GM19372 (cell line): ENCODE results near the gene SND1.

Source experiments
- ATAC-seq: cut with Tn5 transposase; IDR thresholded peaks from one replicate; pipeline ENCODE4 v1.9.1; 2021; ENCODE audit warnings: mild to moderate bottlenecking, low read depth, moderate library complexity; ENCODE audit not compliant: unreplicated experiment

Gene SND1

DNA sequence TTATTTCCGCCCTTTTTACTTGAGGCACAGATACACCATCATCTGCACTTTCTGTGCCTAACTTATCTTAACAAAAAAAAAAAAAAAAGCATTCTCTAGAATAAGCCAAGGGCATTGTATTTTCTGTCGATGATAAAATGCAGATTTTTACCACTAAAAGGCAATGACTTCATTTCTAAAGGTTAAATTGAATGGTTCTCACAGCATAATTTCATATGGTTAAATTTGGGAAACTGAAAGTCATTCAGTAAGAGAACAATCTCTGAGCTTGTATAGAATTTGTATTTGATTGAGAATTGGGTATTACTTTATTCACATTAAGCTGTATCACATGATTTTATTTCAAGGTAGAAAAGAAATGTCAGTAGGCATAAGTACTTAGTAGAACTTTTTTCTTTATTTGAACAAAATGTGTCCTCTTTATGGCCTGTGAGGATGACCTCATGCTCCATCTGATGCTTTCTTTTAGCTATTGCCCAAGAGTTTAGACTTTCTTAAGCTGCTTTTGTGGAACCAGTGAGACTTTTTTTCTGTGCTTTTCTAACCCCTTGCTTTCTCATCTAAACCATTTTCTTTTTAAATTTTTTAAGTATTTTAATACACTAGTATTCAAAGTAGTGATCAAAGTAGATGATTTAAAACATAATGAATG, 268.9 kb downstream of the SND1 start:
- ATAC-seq: no peak

DNA sequence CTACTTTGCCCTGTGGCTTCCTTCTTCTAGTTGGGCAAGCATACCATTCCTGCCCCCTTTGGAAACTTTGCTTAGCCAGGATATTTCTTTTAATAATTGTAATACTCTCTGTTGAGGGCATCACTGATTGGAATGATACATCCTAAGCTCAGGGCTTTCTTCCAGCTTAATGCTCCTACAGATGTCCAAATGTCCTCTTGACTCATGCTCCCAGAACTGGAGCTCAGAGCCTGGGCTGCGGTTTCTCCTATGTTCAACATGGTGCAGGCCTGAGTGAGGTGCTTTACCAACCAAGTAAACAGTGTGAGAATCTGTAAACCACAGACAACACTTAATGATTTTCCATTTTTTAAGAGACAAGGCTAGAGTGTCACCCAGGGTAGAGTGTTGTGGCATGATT, 270.7 kb downstream of the SND1 start:
- ATAC-seq: no peak

DNA sequence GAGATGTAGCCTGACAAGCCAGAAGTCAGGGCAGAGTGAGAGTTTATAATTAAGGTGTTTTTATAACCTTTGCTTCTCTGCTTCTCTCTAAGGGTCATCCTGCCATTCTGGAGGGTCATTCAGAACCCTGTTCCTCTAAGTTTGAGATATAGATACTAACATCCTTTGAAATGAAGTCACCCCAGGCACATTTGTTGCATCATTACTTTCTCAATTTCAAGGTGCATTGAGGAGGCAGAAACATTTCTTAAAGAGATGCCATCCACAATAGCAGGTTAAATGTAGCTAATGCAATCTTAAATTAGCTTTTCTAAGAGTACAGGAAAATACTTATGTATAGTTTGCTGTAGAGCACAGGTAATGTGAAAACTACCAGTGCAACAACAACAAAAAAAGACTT, 272.9 kb downstream of the SND1 start:
- no peak for ATAC-seq

DNA sequence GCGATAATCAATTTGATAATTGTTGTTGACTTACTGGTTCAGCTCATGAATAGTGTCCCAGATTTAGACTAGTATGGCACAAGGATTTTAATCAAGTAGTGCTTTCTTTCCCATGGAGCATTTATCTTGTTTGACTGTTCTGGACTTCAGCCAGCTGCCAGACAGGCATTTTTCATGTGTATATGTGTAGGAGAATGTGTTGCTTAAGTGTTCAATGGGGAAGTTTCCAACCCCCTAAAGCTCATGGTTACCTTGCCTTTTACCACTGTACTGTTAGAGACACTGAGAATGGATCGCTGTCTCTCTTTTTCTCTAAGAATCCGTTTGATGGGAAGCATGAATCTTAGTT, 275.3 kb downstream of the SND1 start:
- ATAC-seq: no peak

DNA sequence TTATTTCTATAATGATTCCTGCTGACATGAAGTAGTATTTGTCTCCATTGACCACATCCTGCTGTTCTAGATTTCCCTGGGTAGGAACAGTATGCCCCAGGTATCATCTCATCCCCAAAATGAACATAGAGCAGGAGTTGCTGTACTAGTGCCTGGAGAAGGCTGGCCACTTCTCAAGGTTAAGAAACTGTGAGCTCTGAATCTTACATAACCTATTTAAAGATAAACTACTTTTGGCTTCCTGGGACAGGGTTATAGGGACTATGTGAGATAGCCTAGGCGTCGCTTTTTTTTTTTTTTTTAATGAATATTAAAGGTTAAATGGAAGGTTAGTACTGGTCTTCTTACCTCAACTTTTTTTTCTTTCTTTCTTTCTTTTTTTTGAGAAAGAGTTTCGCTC, 276.2 kb downstream of the SND1 start:
- no peak for ATAC-seq

DNA sequence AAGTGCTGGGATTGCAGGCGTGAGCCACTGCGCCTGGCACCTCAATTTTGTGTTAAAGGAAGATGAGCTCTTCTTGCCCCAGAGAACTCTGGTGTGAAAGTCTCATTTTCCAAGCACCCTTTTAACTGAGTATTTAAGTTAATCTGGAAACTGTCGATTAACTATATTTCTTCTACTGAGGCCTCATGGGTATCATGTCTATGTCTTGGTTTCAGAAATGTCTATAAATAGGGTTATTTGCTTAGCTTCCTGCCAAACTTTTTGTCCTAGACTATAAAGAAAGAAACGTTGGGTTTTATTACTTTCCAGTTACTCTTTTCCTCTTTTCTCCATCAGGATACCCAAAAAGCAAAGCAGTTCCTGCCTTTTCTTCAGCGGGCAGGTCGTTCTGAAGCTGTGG, 276.9 kb downstream of the SND1 start:
- no peak for ATAC-seq

DNA sequence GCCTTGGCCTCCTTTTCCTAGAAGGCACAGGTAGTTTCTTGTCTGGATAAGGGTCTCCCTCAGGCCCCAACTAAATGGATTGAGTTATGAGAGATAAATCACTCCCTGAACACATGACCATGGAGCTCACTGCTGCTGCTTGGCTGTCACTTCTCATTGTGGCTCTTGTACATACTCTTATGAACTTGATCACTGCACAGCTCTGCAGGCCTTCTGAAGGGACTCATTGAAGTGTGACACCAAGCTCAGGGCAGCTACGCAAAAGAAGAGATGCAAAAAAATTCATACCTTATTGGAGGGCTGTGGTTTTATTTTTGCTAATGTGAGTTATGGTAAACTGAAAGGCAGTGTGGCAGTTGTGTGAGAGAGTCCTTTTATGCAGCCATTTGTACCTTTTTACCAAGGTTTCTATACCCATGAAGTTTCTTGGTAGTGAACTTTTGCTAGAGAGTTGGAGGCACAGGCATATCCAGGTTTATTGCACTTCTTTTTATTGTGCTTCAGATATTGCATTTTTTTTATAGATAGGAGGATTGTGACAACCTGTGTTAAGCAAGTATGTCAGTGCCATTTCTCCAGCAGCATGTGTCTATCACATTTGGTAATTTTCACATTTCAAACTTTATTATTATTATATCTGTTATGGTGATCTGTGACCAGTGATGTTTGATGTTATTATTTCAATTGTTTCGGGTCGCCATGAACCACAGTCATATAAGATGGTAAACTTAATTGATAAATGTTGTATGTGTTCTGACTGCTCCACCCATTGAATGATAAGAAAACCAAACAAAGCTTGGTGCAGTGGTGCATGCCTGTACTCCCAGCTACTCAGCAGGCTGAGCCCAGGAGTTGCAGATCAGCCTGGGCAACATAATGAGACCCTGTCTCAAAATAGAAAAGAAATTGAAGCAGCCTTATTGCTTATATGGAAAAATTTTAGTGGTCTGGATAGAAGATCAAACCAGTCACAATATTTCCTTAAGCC, 278.6 kb downstream of the SND1 start:
- no peak for ATAC-seq

DNA sequence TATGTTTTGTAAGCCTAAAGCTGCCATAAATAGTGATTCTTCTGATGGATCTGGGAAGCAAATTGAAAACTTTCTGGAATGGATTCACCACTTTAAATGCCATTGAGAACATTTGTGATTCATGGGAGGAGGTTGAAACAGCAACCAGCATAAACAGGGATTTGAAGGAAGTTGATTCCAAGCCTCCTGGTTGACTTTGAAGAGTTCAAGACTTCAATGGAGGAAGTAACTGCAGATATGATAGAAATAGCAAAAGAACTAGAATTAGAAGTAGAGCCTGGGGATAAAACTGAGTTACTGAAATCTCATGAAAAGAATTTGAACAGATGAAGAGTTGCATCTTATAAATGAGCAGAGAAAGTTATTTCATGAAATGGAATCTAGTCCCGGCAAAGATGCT, 280.1 kb downstream of the SND1 start:
- no peak for ATAC-seq

DNA sequence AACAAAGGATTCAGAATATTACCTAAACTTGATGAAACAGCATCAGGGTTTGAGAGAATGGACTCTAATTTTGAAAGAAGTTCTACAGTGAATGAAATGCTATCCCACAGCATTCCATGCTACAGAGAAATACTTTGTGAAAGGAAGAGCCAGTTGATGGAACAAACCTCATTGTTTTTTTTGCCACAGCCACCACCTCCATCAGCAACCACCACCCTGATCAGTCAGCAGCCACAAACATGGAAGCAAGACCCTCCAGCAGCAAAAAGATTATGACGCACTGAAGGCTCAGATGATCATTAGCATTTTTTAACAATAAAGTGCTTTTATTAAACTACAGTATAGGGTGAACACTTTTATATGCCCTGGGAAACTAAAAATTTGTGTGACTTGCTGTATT, 280.5 kb downstream of the SND1 start:
- no peak for ATAC-seq

DNA sequence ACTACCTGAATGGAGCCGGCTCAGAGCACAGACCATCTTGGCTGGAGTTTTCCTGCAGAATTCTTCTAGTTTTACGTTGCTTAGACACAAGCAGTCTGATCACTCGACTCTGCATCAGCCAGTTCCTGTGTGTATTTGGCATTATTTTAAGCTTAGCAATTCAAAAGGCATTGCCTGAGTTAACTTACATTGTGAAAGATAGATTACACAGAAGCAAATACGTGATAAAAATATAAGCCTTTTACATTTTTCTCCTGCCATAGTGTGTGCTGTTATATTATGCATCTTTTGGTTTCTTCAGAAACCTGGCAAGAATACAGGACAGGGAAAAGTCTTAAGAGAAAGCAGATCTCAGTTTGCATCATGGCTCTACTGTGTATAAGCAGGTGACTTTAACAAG, 281.2 kb downstream of the SND1 start:
- no peak for ATAC-seq

DNA sequence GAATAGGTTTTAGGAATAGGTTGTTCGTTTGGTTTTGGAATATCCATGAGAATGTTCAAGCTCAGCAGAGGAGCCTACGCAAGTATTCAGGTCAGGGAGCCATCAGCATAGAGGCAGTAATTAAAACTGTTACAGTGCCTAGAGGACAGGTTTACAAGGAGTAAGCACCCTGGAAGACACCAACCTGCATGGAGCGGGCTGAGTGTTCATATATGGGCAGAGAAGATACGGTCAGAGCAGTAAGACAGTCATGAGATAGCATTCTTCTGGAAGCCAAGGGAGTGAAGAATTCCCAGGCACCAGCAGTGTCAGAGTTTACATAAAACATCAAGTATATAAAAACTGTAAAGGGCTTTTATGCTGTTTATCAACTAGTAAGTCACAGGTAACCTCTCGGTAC, 282.7 kb downstream of the SND1 start:
- no peak for ATAC-seq

DNA sequence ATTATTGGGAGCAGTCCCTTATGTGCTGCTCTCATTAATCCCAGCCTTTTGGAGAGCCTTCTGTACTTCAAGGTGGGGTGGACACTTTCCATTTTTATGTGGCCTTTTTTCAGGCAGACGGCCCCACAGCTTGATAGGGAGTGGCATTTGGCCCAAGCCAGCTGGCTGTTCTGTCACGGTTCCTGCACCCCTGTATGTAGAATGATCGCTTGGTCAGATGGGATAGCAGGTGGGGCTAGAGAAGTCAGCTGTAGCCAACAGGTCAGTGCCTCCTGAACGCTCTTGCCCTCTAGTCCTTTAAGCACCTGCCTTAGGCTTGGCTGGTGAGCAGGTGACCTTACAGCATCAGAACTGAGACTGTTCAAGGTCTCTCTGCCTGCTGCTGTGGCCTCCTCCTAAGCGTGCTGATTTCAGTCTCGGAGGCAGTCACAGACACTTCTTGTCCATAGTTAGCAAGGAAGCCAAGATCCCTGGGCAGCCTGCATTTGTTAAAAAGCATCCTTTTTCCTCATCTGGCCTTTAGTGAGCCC, 283.9 kb downstream of the SND1 start:
- no peak for ATAC-seq

DNA sequence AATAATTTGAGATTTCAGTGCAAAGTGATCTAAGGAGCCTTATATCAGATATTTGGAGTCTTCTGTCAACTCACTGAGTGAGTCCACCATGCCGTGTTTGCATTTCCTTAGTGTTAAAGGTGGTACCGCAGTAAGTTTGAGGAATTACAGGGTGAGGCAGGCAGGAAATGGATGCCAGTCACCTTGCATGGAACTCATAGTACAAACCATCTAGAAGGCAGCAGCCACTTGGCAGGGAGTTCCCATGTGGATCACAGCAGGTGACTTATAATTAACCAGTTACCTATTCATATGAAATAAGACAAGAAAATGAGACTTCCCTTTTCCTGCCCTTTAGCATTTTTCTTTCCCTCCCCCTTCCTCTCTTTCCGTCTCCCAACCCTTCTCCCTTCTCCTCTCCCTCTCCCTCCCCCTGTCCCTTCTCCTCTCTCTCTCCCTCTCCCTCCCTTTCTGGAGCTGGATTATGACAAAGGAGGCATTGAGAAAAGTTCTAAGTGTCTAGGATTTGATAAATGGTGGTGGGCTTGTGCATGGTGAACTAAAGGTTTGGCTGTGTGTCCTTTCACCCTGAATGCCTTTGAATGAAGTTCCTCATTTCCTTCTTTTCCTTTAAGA, 285.2 kb downstream of the SND1 start:
- no peak for ATAC-seq

DNA sequence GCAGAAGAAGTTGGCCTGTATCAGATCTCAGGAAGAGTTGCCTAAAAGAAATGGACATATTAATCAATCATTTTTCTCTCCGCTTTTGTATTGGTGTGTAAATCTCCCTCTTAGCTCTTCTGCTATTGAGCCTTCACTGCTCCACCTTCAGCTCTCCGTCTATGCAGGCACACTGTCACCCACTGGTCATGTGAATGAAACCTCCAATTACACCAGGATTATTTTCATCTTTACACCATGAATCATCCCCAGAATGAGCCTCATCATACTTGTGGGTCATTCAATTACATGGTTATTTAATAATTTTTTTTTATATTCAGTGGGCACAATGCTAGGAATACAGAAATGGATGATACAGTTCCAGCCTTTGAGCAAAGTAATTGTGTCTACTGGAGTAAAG, 286.6 kb downstream of the SND1 start:
- ATAC-seq: no peak

DNA sequence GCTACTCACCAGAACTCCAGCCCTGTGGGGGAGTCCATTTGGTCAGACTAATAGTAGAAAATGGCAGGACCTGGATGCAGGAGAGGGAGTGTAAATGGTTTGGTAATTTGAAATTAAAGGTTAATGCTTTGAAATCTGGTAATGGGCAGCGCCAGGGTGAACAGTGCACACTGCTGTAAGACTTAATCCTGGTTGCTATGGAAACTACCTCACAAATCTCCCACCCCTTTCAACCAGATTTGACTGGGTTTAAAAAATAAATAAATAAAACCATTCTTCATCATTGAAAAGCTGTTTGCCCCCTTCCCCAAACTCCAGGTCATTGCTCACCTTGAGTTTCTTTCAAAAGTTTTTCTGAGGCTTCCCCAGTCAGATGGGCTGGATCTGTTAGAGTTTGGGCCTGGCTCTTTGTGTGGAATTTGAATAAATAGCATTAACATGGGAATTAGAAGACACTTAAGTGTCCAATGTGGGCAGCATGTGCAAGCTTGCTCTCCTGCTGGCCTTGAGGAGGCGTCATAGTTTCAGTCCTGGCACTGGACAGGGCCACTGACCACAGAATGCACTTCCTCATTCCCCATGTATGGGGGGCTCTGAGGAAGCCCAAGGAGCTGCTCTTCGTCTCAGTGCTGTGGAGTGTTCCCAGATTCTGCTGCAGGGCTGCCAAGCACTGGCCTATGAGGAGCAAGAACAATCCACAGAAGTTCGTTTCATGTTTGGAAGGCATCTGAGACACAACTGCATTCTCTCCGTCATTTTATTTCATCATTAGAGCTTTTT, 288.6 kb downstream of the SND1 start:
- ATAC-seq: no peak

DNA sequence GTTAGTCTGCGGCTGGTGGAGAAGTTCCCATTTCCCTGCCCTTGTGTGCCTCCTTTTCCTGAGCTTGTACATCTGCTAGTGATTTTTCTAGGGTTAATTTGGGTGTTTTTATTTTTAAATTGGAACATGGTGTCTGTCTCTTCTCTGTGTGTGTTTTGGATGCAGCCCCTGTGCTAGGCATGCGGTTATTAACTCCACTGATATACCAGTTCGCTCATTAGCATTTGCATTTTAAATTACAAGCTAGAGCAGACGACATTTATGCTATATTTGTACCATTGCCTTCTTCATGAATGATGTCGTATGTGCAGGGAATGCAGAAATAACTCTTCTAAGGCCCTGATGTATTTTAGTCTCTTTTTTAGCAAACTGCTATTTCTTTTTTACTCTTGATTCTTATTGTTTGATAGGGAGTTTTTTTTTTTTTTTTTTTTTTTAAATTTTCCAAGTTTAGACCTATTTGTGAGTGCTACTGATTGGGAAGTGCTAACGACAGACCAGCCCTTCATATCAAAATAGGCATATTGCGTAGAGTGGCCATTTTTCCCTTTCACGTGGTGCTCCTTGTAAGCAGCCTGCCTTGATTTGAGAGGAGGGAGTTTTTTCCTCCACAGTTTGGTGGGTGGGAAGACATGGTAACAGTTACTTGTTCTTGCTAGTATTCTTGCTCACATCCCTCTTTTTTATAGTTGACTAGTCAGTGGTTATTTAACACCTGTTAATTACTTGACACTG, 289.6 kb downstream of the SND1 start:
- no peak for ATAC-seq

DNA sequence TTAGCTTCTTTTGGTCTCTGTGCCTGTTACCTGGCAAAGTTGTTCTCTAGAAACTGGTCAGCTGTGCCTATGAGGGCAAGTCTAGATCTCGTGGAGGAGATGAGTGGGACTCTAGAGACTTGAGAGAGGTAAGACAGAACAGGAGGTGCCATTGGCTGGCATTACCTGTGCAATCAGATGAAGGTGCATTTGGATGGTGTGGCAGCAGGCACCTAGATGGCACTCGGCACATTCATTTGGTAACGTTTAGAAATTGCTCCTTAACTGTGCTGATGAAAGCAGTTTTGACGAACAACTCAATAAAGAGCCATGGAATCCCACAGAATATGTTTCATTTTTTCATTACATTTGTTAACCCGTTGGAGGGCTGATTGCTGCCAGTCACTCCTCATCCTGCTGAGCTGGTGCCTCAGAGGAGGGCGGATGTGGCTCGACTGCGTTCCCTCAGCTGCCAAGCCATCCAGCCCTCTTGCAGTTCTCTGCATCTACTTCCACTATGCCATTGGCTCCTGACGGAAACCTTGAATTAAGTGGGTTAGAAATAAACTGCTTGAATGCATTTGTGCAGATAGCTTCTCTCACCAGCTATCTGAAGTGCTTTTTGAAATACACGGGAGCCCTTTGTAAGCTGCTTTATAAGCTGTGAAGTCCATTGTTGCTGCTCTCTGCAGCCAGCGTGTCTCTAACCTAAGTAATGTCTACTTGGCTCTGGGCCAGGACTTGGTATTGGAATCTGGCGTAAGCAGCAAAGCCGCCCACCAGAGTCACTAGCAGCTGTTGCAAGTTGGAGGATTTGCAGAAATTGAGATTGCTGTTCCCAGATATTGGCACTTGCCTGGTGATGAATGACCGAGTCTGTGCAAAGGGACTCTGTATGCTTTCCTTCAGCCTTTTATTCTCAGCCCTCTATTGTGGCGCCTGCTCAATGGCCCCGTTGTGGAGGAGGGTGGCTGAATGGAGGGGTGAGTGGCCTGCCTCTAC, 291.8 kb downstream of the SND1 start:
- no peak for ATAC-seq

DNA sequence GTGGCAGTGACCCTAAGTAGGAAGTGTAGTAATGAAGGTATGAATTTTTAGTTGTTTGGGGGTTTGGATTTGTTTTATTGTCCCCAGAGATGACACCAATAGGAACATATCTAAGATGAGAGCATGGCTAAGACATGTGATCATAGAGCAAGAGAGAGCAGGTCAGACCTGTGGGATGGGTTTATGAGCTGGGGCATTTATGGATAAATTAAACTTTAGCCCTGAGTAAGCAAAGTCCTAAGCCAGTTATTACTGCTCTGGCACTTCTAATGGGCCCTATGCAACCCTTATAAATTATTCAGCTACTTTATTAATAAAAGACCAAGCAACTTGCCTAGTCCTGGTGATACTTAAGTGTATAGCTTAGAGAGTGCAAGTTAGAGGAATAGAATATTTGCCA, 294.1 kb downstream of the SND1 start:
- no peak for ATAC-seq

DNA sequence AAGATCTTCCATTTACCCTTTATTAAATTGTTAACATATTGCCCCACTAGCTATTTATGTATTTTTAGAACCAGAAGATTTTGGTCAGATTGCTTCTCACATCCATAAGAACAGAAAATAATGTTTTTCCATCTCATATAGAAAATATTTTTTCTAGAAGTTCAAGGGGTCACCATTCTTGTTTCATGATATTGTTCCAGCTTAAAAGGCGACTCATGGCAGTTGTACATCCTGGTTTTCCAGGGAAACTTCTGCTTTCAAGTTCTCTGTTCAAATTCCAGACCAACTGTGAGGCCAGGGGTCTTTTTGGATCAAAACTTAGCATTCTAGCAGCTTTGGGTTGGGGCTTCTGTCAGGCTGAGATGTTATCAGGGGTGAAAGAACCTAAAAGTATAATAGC, 294.9 kb downstream of the SND1 start:
- ATAC-seq: no peak
